ENCODE measurements around the gene S100A8. TPM values are rescaled to one million over a fixed set of nuclear protein-coding genes. Genes with fewer than 3 reads are reported as not detected.

The S100A8 gene
- total RNA-seq, 1 experiment from 2014 or later, result not detected

GRCh38 chr1:153399401-153400055 is 8.7 kb upstream of the S100A8 start:
- no TSS peak for BruUV-seq (replicated peaks)
- intact Hi-C loops (cut with micrococcal nuclease; ENCODE audit: unreplicated experiment), result loop anchor here (5.0 kb wide), 1 partner anchor 47 kb away; no protein-coding TSS in a partner anchor
- ChIA-PET CTCF (no interaction called here), POLR2A (ENCODE audit: low non-redundant PET) (no interaction called here)
- Histone ChIP-seq H3K36me3 (ENCODE audit: insufficient read depth, low read length, poor library complexity, severe bottlenecking) (no peaks in the 10 kb centered on the region), H3K4me3 (ENCODE audit: low read depth, low read length, poor library complexity, severe bottlenecking) (no peak overlapping the region), H3K27me3 (replicated peaks; ENCODE audit: insufficient read depth, low read depth, low read length, poor library complexity) (peaks cover 68% of the 10 kb centered on the region), H3K4me1 (ENCODE audit: insufficient read depth, low read length, poor library complexity, severe bottlenecking) (no peaks in the 10 kb centered on the region), H3K27ac (ENCODE audit: low read depth, low read length, poor library complexity, severe bottlenecking) (no peak overlapping the region), H3K9me3 (ENCODE audit: low read depth, low read length, poor library complexity, severe bottlenecking) (no peaks in the 10 kb centered on the region)
- no peak for DNase-seq (ENCODE audit: low spot score)
- TF ChIP-seq CTCF (conservative IDR thresholded peaks at IDR 0.05; ENCODE audit: low read depth, low read length) (no peak), EZH2 (IDR thresholded peaks at IDR 0.05; ENCODE audit: borderline replicate concordance, low read depth, low read length, poor library complexity, severe bottlenecking) (no peak)

- Histone ChIP-seq H3K4me1 (ENCODE audit: insufficient read depth, low read length, poor library complexity, severe bottlenecking) (no peaks in the 10 kb centered on the region), H3K4me3 (ENCODE audit: low read depth, low read length, poor library complexity, severe bottlenecking) (no peak overlapping the region), H3K27ac (ENCODE audit: low read depth, low read length, poor library complexity, severe bottlenecking) (no peak overlapping the region), H3K36me3 (ENCODE audit: insufficient read depth, low read length, poor library complexity, severe bottlenecking) (no peaks in the 10 kb centered on the region), H3K27me3 (replicated peaks; ENCODE audit: insufficient read depth, low read depth, low read length, poor library complexity) (peaks cover 72% of the 10 kb centered on the region), H3K9me3 (ENCODE audit: low read depth, low read length, poor library complexity, severe bottlenecking) (no peaks in the 10 kb centered on the region)
- DNase-seq (ENCODE audit: low spot score), result no peak
- ChIA-PET POLR2A (ENCODE audit: low non-redundant PET) (no interaction called here), CTCF (no interaction called here)
- TF ChIP-seq EZH2 (IDR thresholded peaks at IDR 0.05; ENCODE audit: borderline replicate concordance, low read depth, low read length, poor library complexity, severe bottlenecking), result no peak
- no peak for TF ChIP-seq CTCF (conservative IDR thresholded peaks at IDR 0.05; ENCODE audit: low read depth, low read length)
- BruUV-seq (replicated peaks), result no TSS peak
- intact Hi-C loops (cut with micrococcal nuclease; ENCODE audit: unreplicated experiment), result no loop called here
Observed at GRCh38 chr1:153397924-153398651, 7.2 kb upstream of the S100A8 start.

GRCh38 chr1:153397051-153397923 is 6.4 kb upstream of the S100A8 start:
- no TSS peak for BruUV-seq (replicated peaks)
- Histone ChIP-seq H3K27me3 (replicated peaks; ENCODE audit: insufficient read depth, low read depth, low read length, poor library complexity) (peaks cover 75% of the 10 kb centered on the region), H3K4me3 (ENCODE audit: low read depth, low read length, poor library complexity, severe bottlenecking) (no peak overlapping the region), H3K27ac (ENCODE audit: low read depth, low read length, poor library complexity, severe bottlenecking) (no peak overlapping the region), H3K4me1 (ENCODE audit: insufficient read depth, low read length, poor library complexity, severe bottlenecking) (no peaks in the 10 kb centered on the region), H3K36me3 (ENCODE audit: insufficient read depth, low read length, poor library complexity, severe bottlenecking) (no peaks in the 10 kb centered on the region), H3K9me3 (ENCODE audit: low read depth, low read length, poor library complexity, severe bottlenecking) (no peaks in the 10 kb centered on the region)
- ChIA-PET CTCF (no interaction called here), POLR2A (ENCODE audit: low non-redundant PET) (no interaction called here)
- intact Hi-C loops (cut with micrococcal nuclease; ENCODE audit: unreplicated experiment), result no loop called here
- DNase-seq (ENCODE audit: low spot score), result no peak
- TF ChIP-seq CTCF (conservative IDR thresholded peaks at IDR 0.05; ENCODE audit: low read depth, low read length) (no peak), EZH2 (IDR thresholded peaks at IDR 0.05; ENCODE audit: borderline replicate concordance, low read depth, low read length, poor library complexity, severe bottlenecking) (no peak)
